Astrocyte of the spinal cord (primary cell): Measurements from ENCODE around the gene IL23R.
"Not testable (repeated sequence)": the region's sequence is repeated elsewhere in the genome, so short reads cannot be mapped to it uniquely, and the experiment has no call there.

Experiments used
- DNase-seq: peaks from one replicate; pipeline ENCODE4 v3.0.0; 2011; ENCODE audit warnings: low read depth, low spot score
- H3K4me3 ChIP-seq: 2 replicates; pipeline ENCODE4 v1.5.1; 2011; ENCODE audit warnings: low read depth, mild to moderate bottlenecking, low read length, moderate library complexity
- in situ Hi-C: cut with HindIII; loops from 2 replicates; pipeline ENCODE4 v1.10.0; 2017; ENCODE audit warnings: low sequenced_read_pairs
- TF ChIP-seq, protein P1 (sequence below): IDR thresholded peaks from 2 replicates; pipeline ENCODE4 v1.5.1; 2012; ENCODE audit warnings: low read depth, mild to moderate bottlenecking, low read length, inconsistent platforms

IL23R gene

DNA sequence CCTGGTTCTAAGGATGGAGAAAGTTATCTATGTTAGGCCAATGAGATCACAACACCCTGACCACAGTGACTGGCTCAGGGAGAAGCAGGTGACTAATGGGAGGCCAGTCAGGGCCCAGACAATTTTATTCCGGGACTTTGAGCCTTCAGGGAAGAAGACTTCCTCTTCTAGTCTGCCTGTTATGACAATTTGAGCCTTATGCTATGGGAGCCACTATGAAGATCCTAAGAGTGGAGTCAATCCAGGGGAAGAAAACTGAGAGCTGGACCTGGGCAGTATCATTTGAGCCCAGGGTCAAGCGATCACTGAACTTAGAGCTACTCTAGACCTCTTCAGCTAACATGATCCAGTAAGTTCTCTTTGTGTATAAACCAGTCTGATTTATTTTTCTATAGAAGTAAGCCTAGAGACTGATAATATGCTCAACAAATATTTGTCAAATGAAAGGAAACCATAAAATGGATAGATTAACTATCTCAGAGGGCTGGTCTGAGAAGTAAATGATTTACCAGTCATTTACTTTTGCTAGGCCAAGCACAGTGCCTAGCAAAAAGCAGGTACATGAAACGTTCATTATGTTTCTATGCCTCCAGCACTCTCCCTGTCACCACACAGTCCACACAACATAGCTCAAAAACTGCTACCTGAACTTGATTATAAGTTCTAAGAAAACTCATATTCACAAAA, 27.3 kb upstream of the IL23R start:
- no peak for DNase-seq
- H3K4me3 ChIP-seq, result no peak overlapping the region
- in situ Hi-C loops, result no loop called here
- TF ChIP-seq, protein P1, sequence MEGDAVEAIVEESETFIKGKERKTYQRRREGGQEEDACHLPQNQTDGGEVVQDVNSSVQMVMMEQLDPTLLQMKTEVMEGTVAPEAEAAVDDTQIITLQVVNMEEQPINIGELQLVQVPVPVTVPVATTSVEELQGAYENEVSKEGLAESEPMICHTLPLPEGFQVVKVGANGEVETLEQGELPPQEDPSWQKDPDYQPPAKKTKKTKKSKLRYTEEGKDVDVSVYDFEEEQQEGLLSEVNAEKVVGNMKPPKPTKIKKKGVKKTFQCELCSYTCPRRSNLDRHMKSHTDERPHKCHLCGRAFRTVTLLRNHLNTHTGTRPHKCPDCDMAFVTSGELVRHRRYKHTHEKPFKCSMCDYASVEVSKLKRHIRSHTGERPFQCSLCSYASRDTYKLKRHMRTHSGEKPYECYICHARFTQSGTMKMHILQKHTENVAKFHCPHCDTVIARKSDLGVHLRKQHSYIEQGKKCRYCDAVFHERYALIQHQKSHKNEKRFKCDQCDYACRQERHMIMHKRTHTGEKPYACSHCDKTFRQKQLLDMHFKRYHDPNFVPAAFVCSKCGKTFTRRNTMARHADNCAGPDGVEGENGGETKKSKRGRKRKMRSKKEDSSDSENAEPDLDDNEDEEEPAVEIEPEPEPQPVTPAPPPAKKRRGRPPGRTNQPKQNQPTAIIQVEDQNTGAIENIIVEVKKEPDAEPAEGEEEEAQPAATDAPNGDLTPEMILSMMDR, result no peak

DNA sequence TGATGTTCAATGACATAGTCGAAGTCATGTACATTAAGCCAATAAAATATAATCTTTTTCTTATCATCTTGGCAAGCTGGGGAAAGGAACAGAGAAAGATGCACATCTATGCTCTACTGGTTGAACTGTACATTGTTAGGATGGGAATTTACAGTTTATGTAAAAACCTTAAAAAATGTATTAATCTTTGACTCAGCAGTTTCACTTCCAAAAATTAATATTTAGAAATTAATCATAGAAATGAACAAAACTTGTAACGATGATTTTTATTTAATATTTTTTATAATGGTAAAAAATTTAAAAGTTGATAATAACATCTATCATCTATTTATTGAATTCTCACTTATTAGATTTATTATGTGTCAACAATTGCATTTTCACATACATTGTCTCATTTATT, 25.8 kb upstream of the IL23R start:
- no peak overlapping the region for H3K4me3 ChIP-seq
- in situ Hi-C loops, result no loop called here
- no peak for DNase-seq
- TF ChIP-seq, protein P1, result no peak

DNA sequence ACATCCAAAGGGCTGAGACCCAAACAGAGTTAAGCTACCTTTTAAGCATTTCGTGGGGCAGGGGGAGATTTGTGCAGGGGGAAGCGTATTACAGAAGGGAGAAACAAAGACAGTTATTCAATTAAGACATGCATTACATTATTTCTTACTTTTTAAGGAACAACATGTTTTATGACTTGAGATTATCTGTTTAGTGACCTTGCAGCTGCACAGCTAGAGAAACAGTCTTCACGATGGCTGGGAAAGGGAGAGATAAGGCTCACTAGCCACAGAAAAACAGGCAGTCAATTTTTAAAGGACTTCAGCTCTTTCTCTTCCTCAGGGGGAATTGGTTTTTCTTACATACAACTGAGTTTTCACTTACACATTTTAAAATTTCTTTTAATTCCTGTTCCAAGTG, 24.4 kb upstream of the IL23R start:
- in situ Hi-C loops, DNase-seq, H3K4me3 ChIP-seq: not testable (repeated sequence)

DNA sequence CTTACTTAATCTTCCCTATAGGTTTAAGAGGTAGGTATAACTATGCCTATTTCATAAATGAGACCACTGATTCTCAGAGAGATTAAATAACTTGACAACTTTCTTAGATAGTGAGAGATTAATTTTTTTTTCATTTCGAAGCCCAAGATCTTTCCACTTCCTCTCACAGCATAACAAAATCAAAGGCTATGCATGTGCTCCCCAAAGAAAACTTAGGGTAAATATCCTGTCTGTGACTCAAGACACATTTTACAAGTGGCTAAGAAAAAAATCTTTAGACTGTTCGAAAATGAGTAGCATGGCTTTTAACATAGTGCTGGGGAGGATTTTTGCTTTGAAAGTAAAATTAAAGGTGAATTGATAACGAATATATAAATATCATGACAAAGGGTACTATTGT, 23.3 kb upstream of the IL23R start:
- no peak overlapping the region for H3K4me3 ChIP-seq
- in situ Hi-C loops, result no loop called here
- TF ChIP-seq, protein P1, result no peak
- no peak for DNase-seq

DNA sequence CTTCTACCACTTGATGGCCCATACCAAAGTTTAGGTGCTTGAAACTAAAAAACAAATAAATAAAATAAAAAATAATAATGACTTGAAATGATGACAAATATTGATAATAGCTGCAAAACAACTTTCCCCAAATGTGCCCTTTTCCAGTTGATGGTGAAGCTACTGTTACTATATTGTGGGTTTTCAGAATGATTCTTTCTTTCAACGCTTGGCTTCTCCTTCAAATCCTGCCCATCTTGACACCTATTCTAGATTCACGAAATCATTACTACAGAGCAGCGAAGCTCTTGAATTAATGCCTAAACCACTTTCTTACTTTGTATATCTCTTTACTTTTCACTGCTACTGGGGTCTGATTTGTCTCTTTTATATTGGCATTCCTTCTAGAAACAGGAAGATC, 22.3 kb upstream of the IL23R start:
- H3K4me3 ChIP-seq, result no peak overlapping the region
- no peak for DNase-seq
- in situ Hi-C loops, result no loop called here
- TF ChIP-seq, protein P1, result no peak

DNA sequence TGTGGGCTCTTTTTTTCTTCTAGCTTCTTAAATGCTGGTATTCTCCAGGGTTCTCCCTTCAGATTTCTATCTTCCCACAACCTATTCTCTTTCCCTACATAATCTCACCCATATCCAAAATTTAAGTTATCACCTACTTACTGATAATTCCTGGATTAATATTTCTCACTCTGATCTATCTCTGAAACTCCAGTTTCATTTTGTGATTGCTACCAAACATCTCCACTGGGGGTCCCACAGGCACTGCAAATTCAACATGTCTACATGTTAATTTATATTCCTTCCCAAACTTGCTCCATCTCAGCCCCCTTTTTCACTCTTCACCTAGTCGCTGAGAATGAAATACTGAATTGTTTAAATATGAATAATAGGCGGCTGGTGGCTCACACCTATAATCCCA, 21.6 kb upstream of the IL23R start:
- no peak overlapping the region for H3K4me3 ChIP-seq
- no peak for DNase-seq
- in situ Hi-C loops, result no loop called here
- TF ChIP-seq, protein P1, result peak; percentile 37

DNA sequence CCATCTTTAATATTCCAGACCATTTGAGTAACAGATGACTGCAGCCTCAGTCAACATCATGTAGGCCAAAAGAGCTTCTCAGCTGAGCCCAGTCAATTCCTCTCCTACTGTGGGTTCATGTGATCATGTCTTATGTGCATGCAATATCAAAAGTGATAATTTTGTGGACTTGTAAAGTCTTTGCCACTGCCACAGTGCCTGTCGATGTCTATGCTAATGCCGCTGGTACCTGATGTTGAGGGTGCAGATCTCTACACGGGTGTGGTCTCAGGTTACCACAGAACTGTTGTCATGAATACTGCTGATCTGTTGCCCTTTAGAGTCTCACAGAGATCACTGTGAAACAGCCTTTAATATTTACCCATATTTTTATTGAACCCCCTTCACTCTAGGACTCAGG, 20.2 kb upstream of the IL23R start:
- no peak overlapping the region for H3K4me3 ChIP-seq
- DNase-seq, result no peak
- in situ Hi-C loops, result no loop called here
- TF ChIP-seq, protein P1, result no peak
